NCI-H187 (cell line): ENCODE results near the gene ARVCF.

Experiments used
- DNase-seq, 2 experiments: peaks; one replicate each; lab custom pipeline; 2025; lab: John Stamatoyannopoulos, UW

ARVCF gene

GRCh38 chr22:19961868-19962245, 54.8 kb downstream of the ARVCF start:
- no peak for DNase-seq

DNA sequence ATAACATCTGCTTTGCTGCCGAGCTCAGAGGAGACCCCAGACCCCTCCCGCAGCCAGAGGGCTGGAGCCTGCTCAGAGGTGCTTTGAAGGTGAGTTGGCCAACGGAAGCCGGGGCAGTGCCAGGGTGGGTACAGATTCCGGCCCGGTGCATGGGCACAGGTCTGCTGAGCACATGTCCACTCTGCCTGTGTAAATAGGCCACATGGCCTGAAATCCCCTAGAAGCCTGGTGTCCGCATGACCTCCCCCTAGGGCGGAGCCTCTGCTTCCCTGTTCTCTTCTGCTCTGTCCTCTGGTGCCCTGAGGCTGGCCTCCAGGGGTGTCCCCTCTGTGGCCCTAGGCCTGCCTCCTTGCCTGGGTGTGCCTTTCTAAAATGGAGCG, 55.4 kb downstream of the ARVCF start:
- no peak for DNase-seq

- no peak for DNase-seq
Measured at GRCh38 chr22:19960491-19961200, 56.0 kb downstream of the ARVCF start.

DNA sequence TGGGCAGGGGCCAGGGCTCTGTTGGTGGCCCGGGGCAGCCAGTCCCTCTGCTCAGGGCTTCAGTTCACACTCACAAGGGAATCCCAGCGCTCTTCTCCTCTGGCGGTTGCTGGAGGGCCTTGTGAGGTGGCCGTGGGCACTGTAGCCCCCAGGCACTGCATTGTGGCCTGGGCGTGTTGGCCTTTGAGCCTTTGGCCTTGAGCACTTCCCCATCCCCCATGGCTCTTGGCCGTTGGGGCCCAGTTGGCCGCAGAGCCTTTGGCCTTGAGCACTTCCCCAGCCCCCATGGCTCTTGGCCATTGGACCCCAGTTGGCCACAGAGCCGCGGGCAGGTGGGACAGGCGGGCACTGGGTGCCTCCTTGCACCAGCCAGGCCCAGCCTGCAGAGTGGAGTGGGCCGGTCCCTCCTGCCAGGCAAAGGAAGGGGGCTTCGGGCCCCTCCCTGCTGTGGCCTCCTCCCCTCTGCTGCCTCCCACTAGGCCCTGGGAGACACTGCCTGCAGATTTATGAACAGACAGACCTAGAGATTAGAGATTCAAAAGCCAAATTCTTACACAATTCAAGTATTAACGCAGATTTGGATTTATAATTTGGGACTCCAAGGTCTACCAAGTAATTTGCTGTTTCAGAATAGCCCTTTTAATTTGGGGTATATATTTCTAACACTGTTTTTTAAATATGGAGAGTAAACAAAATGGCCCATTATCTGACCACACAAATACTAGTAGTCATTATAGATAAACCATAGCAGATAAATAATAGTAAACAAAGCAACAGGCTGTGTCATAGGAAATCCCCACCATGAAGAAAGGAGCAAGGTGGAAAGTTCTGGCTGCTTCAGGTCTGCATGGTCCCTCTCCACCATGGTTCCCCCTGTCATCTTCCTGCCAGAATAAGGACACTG, 56.8 kb downstream of the ARVCF start:
- no peak for DNase-seq

DNA sequence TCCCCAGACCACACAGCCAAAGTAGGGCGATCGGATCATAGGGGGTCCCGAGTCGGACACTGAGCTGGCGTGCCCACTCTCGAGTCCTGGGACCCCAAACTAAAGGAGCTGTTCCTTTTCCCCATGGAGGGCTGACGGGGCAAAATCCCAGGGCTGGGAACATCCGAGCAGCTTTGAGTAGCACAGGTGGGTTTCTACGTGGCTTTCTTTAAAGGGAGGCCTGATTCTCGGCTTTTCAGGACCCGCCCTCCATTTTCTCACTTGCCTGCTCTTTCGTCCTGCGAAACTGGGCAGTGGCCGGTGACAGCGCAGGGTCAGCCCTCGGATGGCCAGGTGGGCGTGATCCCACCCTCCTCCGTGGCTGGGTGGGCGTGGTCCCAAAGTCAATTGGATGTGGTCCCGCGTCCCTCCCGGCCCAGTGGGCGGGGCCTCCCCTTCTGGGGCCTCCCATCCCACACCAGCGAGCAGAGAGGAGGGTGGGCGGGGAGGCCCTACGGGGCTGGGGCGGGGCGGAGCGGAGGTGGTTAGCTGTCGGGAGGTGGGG, 57.5 kb downstream of the ARVCF start:
- no peak for DNase-seq

GRCh38 chr22:19958083-19959042, 58.3 kb downstream of the ARVCF start:
- no peak for DNase-seq

- no peak for DNase-seq
Measured at GRCh38 chr22:19957445-19957844, 59.2 kb downstream of the ARVCF start.

DNA sequence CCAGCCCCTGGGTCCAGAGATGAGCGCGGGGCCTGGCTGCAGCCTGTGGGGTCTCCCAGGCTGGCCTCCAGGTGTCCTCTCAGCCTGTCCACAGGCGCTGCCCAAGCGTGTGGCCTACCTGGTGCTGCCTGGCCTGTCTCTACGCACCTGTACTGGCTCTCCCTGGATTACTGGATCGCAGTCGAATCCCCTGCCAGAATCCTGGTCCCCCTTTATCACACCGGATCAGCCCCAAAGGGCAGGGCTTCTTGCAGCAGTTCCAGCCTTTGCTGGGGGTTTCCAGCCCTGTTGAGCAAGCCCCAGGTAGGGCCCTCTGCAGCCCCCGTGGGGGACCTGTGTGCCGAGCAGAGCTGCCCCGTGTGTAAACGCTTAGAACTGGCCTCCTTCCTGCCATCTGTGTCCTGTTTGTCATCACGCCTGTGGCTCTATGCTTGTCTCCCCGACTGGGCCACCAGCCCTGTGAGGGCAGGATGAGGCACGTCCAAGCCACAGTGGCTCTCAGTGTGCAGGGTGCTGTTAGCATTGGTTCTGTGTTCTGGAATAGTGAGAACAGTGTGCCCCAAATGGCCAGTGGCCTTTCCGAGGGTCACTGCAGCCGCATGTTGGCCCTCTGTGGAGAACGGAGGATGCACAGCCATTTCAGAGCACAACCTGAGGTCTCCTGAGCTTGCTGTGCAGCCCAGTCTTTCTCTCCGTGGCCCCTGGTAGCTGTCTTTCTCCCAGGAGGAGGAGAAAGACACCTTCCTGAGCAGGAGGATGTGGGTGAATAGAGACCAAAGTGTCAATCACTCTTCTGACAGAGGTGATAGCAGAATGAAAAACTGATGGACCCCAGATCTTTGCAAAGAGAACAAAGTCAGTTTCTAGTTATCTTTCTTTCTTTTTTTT, 61.1 kb downstream of the ARVCF start:
- no peak for DNase-seq

DNA sequence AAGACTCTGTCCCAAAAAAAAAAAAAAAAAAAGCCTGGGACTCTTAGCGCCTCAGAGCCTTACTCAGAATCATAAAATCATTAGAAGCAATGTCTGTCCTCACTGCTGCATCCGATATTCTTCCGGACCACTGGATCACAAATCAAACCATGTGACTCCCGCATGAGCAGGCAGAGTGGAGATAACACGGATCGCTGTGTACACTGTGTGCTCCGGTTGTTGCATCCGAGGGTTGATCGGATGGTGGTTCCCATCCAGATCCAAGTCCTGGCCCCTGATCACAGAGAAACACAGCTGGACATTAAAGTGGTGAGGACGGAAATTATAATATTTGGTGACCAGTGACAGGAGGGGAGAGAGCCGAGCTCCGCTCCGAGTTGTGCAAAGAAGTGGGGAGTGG, 65.3 kb downstream of the ARVCF start:
- DNase-seq = no peak

- DNase-seq = no peak
Measured at GRCh38 chr22:19948057-19948760, 68.4 kb downstream of the ARVCF start.

DNA sequence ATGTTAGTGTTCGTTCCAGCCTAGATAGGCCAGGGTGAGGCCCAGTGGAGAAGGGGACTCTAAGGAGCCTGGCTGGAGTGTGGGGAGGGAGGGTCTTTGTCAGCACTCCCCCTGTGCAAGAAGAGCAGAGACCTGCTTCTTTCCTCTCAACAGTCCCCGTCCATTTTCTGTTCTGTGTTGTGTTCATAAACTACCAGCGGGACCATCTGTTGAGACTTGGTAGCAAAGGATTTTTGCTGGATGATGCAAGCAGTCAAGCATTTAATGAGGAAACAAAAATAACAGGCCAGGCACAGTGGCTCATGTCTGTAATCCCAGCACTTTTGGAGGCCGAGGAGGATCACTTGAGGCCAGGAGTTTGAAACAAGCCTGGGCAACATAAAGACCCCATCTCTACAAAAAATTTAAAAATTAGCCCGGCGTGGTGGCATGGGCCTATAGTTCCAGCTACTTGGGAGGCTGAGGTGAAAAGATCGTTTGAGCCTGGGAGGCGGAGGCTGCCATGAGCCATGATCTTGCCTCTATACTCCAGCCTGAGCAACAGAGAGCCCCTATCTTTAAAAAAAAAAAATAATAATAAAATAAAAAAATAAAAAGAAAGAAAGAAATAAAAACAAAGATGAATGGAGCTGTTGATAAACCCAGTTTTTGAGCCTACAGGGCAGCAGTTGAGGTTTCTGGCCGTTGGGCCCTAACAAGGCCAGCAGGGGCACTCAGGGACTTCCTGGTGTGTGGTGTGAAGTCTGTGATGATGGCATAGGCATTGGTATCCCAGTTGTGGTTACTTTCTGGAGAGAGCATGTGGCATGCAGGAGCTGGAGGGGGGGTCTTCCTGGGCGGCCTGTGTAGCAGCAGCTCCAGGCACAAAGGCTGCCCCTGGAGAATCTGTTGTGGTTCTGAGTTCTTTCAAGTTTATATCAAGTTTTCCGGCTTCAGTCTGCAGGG, 73.3 kb downstream of the ARVCF start:
- no peak for DNase-seq

GRCh38 chr22:19942157-19943081, 74.2 kb downstream of the ARVCF start:
- DNase-seq = no peak

- DNase-seq = no peak
Measured at GRCh38 chr22:19941365-19942082, 75.1 kb downstream of the ARVCF start, which contains the start of the genes COMT and TXNRD2. Gene COMT, plus strand, starts transcription at chr22:19941772. Its CDS starts 20,755 bp downstream, at chr22:19962527. Gene TXNRD2, minus strand, starts transcription at chr22:19941818. Its CDS starts 15 bp downstream, at chr22:19941803.

DNA sequence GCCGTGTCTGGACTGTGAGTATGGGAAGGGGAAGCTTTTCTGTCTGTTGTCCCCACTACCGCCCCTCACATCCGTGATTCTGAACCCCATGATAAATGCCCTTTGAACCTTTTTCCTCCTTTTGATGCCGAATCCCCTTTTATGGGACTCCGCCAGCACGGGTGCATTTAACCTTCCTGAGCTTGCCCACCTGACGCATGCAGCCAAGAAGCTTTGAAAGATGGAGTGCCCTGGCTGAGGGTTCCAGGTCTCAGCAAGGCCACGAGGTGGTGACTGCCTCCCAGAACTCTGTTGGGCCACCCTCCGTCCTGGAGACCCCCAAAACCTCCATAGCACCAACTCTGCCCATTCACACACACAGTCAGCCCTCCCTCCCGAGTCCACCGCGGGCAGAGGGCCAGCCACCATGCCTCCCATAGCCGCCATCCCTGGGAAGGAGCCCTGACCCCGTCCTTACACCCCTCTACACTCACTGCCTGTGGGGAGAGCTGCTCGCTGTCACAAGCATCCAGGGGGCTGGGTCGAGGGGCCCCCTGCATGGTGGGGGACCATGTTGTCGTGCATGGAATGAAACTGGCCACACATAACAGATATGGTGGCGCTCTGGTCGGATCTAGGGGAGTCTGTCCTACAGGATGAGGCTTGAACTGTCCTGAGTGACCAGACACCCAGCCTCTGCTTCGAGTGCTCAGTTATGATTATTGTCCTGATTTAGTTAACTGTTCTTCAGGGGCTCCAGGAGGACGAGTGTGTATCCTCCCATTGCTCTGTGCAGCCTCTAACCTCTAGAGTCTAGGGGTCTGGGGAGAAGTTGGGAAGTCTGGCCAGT, 75.9 kb downstream of the ARVCF start:
- no peak for DNase-seq

GRCh38 chr22:19937616-19938473, 78.8 kb downstream of the ARVCF start:
- no peak for DNase-seq
